GM10266 (cell line): ENCODE measurements around the gene CYB561A3.

Experiments
- DNase-seq: peaks from one replicate; pipeline ENCODE4 v3.0.0; 2012; ENCODE audit errors: extremely low spot score
- CTCF ChIP-seq: IDR thresholded peaks from 2 replicates; pipeline ENCODE4 v1.5.1; 2012; ENCODE audit warnings: mild to moderate bottlenecking, low read depth; ENCODE audit not compliant: control insufficient read depth, insufficient read depth; ENCODE audit errors: missing control alignments

Gene CYB561A3

DNA sequence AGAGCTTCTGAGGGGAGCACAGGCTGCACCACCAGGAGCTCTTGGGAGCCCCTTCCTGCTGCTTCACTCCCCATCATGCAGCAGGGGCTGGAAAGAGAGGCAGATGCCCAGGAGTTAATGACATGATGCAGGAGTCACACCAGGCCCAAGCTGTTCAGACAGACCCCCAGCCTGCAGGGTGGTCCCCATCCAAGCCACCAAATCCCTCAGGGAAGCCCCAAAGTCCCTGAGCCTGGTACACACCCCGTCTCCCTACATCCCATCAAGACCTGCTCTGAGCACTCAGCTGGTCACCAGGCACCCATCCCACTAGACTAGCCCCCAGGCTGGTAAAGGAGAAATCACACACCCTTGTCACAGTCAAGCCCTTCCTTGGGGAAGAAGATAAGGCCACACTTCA, 11.3 kb downstream of the CYB561A3 start:
- DNase-seq, result no peak
- TF ChIP-seq CTCF, result no peak

- TF ChIP-seq CTCF, result no peak
Measured at GRCh38 chr11:61349916-61350315, 11.8 kb downstream of the CYB561A3 start.

DNA sequence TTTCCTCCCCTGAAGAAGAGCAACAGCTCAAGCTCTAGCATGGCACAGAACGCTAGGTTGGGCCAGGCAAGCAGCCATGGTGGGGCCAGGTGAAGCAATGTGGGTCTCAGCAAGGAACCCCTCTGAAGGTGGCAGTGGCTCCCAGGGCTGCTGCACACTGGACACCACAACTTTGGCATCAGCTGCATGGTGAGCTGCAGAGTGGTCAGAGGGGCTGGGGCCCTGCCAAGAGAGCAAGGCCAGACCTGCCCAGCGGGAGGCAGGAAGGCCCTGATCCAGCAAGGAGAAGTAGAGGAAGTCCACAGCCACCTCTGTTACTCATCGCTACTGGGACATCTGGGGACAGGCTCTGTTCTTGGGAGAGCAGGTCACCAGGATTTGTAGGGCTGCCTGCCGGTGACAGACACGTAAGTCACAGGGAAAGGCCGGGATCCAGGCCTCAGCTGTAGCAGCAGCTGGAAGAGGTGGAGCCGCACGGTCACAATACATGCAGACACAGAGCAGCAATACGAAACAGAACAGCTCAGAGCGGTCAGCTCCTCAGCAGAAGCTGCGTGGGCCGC, 12.4 kb downstream of the CYB561A3 start:
- DNase-seq, result no peak
- no peak for TF ChIP-seq CTCF

More at GRCh38 chr11:61349916-61350315, 11.8 kb downstream of the CYB561A3 start:
- no peak for DNase-seq

DNA sequence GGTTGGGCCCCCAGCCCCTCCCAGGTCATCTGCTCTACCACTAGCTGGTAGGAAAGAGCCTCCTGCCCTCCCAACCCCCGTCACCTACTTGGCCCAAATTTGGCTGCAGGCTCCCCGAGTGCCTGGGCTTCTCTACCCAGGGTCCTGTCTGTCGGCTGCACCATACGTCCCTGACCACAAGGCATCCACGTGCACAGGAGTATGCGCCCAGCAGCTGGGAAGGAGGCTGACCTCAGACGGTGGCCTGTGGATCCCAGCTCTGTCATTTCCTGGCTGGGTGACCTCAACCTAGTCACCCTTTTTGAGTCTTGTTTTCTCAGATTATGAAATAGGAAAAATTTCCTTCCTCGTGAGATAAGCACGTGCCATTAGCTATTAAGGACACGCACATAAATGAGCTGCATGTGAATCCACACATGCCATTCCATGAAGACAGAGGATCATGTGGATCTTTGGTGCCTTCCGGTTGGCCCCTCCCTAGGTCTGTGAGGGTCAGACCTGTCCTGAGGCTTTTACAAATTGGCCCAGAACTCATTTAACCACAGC, 13.7 kb downstream of the CYB561A3 start:
- DNase-seq, result no peak
- no peak for TF ChIP-seq CTCF

DNA sequence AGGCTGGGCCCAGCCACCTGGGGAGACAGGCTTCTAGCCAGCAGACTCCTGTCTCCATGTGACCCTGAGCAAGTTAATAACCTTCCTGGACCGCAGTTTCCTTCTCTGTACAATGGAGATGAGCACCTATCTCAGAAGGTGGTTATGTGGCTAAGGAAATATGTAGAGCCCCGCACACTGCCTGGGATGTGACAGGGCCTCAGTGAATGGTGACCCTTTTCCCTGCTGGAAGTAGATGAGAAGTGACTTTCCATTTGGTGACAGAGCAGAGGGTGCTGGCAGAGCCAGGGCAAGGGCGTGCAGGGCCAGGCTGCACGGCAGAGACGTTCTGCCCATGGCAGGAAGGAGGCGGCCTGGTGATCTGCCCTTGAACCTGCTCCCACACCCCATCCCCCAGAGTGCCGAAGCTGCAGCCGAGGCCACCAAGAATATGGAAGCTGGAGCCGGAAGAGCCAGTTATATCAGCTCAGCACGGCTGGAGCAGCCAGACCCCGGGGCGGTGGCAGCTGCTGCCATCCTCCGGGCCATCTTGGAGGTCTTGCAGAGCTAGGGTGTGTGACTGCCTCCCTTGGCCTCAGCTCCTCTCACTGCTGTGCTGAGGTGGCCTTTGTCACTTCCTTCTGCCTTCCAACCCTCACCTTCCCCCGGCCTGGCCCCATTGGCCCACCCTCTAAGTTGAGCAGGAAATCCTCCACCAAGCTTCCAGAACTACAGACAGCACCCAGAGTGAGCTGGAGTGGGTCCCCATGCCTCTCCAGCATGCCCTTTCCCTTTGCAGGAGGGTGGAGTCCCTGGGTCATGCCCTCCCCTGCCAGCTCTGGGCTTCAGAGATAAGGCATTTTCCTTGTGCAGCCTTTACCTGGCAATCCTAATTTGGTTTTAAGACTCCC, 15.5 kb downstream of the CYB561A3 start:
- no peak for TF ChIP-seq CTCF
- DNase-seq, result no peak

DNA sequence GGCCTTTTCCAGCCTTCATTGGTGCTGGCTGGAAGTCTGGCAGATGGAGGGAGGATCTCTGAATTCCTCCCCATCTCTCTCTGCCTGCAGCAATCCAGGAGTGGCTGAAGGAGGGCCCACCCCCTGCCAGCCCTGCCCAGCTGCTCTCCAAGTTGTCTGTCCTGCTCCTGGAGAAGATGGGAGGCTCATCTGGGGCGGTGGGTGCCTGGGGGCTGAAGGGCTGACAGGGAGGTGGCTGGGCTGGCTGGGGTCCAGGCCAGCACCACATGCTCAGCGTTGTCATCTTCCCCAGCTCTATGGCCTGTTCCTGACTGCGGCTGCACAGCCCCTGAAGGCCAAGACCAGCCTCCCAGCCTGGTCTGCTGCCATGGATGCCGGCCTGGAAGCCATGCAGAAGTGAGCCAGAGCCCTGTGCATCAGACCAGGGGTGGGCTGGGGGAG, 16.5 kb downstream of the CYB561A3 start:
- DNase-seq, result no peak
- no peak for TF ChIP-seq CTCF
